OCI-LY3 (cell line): ENCODE data around the gene DHCR7.

Source experiments
- H2AFZ ChIP-seq: fragments of 200-600, 300-600 bp; shearing (Covaris generic); 2 replicates; pipeline ENCODE4 v1.6.0; 2014; ENCODE audit warnings: antibody characterized with exemption, low read depth, low read length
- H3K27ac ChIP-seq: fragments of 200-600, 300-600 bp; sonication (generic); 2 replicates; pipeline ENCODE4 v1.5.1; 2014; ENCODE audit warnings: mild to moderate bottlenecking, low read length, moderate library complexity, mixed read lengths
- H3K27me3 ChIP-seq: fragments of 200-600, 300-600 bp; sonication (generic); 2 replicates; pipeline ENCODE4 v1.6.1; 2014; ENCODE audit warnings: low read depth, low read length, mixed read lengths
- H3K36me3 ChIP-seq: fragments of 200-600, 300-600 bp; sonication (generic); replicated peaks from 2 replicates; pipeline ENCODE3; 2014; ENCODE audit warnings: low read depth, low read length, mixed read lengths
- H3K4me1 ChIP-seq: fragments of 300-600, 200-600 bp; sonication (generic); 2 replicates; pipeline ENCODE4 v1.6.1; 2014; ENCODE audit warnings: low read length, mixed read lengths
- H3K4me2 ChIP-seq: fragments of 200-600, 300-600 bp; sonication (generic); 2 replicates; pipeline ENCODE4 v1.6.1; 2014; ENCODE audit warnings: low read length, mixed read lengths
- H3K4me3 ChIP-seq: fragments of 300-600, 200-600 bp; sonication (generic); 2 replicates; pipeline ENCODE4 v1.5.1; 2014; ENCODE audit warnings: antibody characterized with exemption, mild to moderate bottlenecking, low read length, moderate library complexity
- H3K79me2 ChIP-seq: fragments of 300-600, 200-600 bp; shearing (Covaris generic); 2 replicates; pipeline ENCODE4 v1.6.1; 2014; ENCODE audit warnings: mild to moderate bottlenecking, low read length, mixed read lengths
- H3K9ac ChIP-seq: fragments of 300-600, 200-600 bp; shearing (Covaris generic); 2 replicates; pipeline ENCODE4 v1.6.0; 2014; ENCODE audit warnings: mild to moderate bottlenecking, low read length, moderate library complexity
- H3K9me3 ChIP-seq: fragments of 200-600, 300-600 bp; shearing (Covaris generic); 2 replicates; pipeline ENCODE4 v1.6.1; 2014; ENCODE audit warnings: low read length, mixed read lengths; ENCODE audit not compliant: insufficient read depth
- H4K20me1 ChIP-seq: fragments of 200-600, 300-600 bp; sonication (generic); 2 replicates; pipeline ENCODE4 v1.6.1; 2016; ENCODE audit warnings: low read length, mixed read lengths; ENCODE audit not compliant: insufficient read depth
- CTCF ChIP-seq: fragments of 200-600, 300-600 bp; sonication (generic); IDR thresholded peaks from 2 replicates; pipeline ENCODE4 v1.5.1; 2014; ENCODE audit warnings: antibody characterized with exemption, low read length, low read depth
- EZH2phosphoT487 ChIP-seq: fragments of 200-600 bp; shearing (Covaris generic); IDR thresholded peaks from 2 replicates; pipeline ENCODE4 v1.6.1; 2018; ENCODE audit warnings: antibody characterized with exemption, mixed run types, low read depth

Gene DHCR7

GRCh38 chr11:71473793-71474080 lies 25.5 kb upstream of the DHCR7 start:
- TF ChIP-seq CTCF: no peak
- TF ChIP-seq EZH2phosphoT487: no peak
- no peak overlapping the region for H2AFZ ChIP-seq
- no peak overlapping the region for H3K9ac ChIP-seq
- H3K4me2 ChIP-seq: no peak overlapping the region
- no peak overlapping the region for H3K4me3 ChIP-seq
- no peaks in the 10 kb centered on the region for H3K27me3 ChIP-seq
- H3K27ac ChIP-seq: no peak overlapping the region
- 0 out of 2 replicates have a peak, but pooled peaks cover 3% of the 10 kb centered on the region for H4K20me1 ChIP-seq
- peaks cover 36% of the 10 kb centered on the region for H3K36me3 ChIP-seq
- no peaks in the 10 kb centered on the region for H3K79me2 ChIP-seq
- no peaks in the 10 kb centered on the region for H3K4me1 ChIP-seq
- H3K9me3 ChIP-seq: no peaks in the 10 kb centered on the region

GRCh38 chr11:71472941-71473792 lies 25.0 kb upstream of the DHCR7 start:
- Histone ChIP-seq H3K79me2 (no peaks in the 10 kb centered on the region), H3K27ac (no peak overlapping the region), H3K4me3 (no peak overlapping the region), H2AFZ (no peak overlapping the region), H3K4me2 (no peak overlapping the region), H4K20me1 (0 out of 2 replicates have a peak, but pooled peaks cover 3% of the 10 kb centered on the region), H3K36me3 (peaks cover 34% of the 10 kb centered on the region), H3K9ac (no peak overlapping the region), H3K4me1 (no peaks in the 10 kb centered on the region), H3K27me3 (no peaks in the 10 kb centered on the region), H3K9me3 (no peaks in the 10 kb centered on the region)
- TF ChIP-seq CTCF: no peak

GRCh38 chr11:71472357-71472885 lies 24.2 kb upstream of the DHCR7 start:
- Histone ChIP-seq H3K27me3 (no peaks in the 10 kb centered on the region), H3K79me2 (no peaks in the 10 kb centered on the region), H3K4me3 (no peak overlapping the region), H2AFZ (no peak overlapping the region), H3K27ac (no peak overlapping the region), H3K9ac (no peak overlapping the region), H3K36me3 (peaks cover 35% of the 10 kb centered on the region), H3K4me2 (no peak overlapping the region), H3K9me3 (no peaks in the 10 kb centered on the region), H3K4me1 (no peaks in the 10 kb centered on the region), H4K20me1 (0 out of 2 replicates have a peak, but pooled peaks cover 3% of the 10 kb centered on the region)
- TF ChIP-seq CTCF (no peak), EZH2phosphoT487 (no peak)

- no peak overlapping the region for H3K4me2 ChIP-seq
- H3K9ac ChIP-seq: no peak overlapping the region
- TF ChIP-seq CTCF (no peak), EZH2phosphoT487 (no peak)
- 0 out of 2 replicates have a peak, but pooled peaks cover 3% of the 10 kb centered on the region for H4K20me1 ChIP-seq
- no peaks in the 10 kb centered on the region for H3K27me3 ChIP-seq
- H3K27ac ChIP-seq: no peak overlapping the region
- H3K9me3 ChIP-seq: no peaks in the 10 kb centered on the region
- H3K4me1 ChIP-seq: no peaks in the 10 kb centered on the region
- H3K79me2 ChIP-seq: no peaks in the 10 kb centered on the region
- peaks cover 35% of the 10 kb centered on the region for H3K36me3 ChIP-seq
- H3K4me3 ChIP-seq: no peak overlapping the region
- H2AFZ ChIP-seq: no peak overlapping the region
Measured at GRCh38 chr11:71470946-71471345, 22.8 kb upstream of the DHCR7 start.
